ENCODE data around the gene MINDY4. TPM values are rescaled to one million over a fixed set of nuclear protein-coding genes. Genes with fewer than 3 reads are reported as not detected.
A peak's percentile ranks its signal among the peaks of the same experiment; 100 is the strongest.

MINDY4 gene
- total and polyA plus RNA-seq, 4 donors = 0.93 to 6.1 (median 1.9) TPM

GRCh38 chr7:30894866-30895605 lies 123.8 kb downstream of the MINDY4 start:
- no peaks in the 10 kb centered on the region for H3K27me3 ChIP-seq (ENCODE audit: control insufficient read depth in 4 of 4, insufficient read depth in 4 of 4, low read length in 3 of 4)

GRCh38 chr7:30896036-30896435 lies 124.8 kb downstream of the MINDY4 start:
- Histone ChIP-seq H3K27ac (ENCODE audit: low read depth in 1 of 2, low read length in 2 of 2) (peak overlapping the region in 1 of 2 donors; percentile 14), H3K36me3 (ENCODE audit: control insufficient read depth in 4 of 4, insufficient read depth in 3 of 4, low read depth in 1 of 4, low read length in 3 of 4) (no peaks in the 10 kb centered on the region), H3K4me3 (ENCODE audit: low read depth in 1 of 3, low read length in 3 of 3) (no peak overlapping the region), H3K9ac (ENCODE audit: low read depth in 1 of 2, low read length in 2 of 2) (no peak overlapping the region), H3K27me3 (ENCODE audit: control insufficient read depth in 4 of 4, insufficient read depth in 4 of 4, low read length in 3 of 4) (no peaks in the 10 kb centered on the region), H3K9me3 (ENCODE audit: control insufficient read depth in 4 of 4, low read length in 3 of 4) (no peaks in the 10 kb centered on the region), H3K4me1 (ENCODE audit: control insufficient read depth in 4 of 4, insufficient read depth in 4 of 4, low read length in 3 of 4) (peaks cover 5 to 21% (median 14%) of the 10 kb centered on the region in 4 donors)
- DNase-seq (ENCODE audit: low spot score) = no peak
- WGBS = 73% methylated on average over 9 of the region's 9 CpGs
- peak; percentile 33 for TF ChIP-seq YY1 (IDR thresholded peaks at IDR 0.05)
- peak in 1 of 2 donors; percentile 28 for TF ChIP-seq HNF4A (conservative IDR thresholded peaks at IDR 0.05)
- TF ChIP-seq SP1 (IDR thresholded peaks at IDR 0.05) = no peak
- peak in 1 of 2 donors; percentile 60 for TF ChIP-seq RXRA (IDR thresholded peaks at IDR 0.05)
- peak in 1 of 2 donors; percentile 57 for TF ChIP-seq EGR1 (IDR thresholded peaks at IDR 0.05; ENCODE audit: low read depth in 2 of 2)
- TF ChIP-seq RAD21 (IDR thresholded peaks at IDR 0.05) = no peak

More at GRCh38 chr7:30894866-30895605, 123.8 kb downstream of the MINDY4 start:
- H3K27ac ChIP-seq (ENCODE audit: low read depth in 1 of 2, low read length in 2 of 2) = no peak overlapping the region
- no peaks in the 10 kb centered on the region for H3K9me3 ChIP-seq (ENCODE audit: control insufficient read depth in 4 of 4, low read length in 3 of 4)
- H3K36me3 ChIP-seq (ENCODE audit: control insufficient read depth in 4 of 4, insufficient read depth in 3 of 4, low read depth in 1 of 4, low read length in 3 of 4) = no peaks in the 10 kb centered on the region
- WGBS = 94% methylated on average over 14 of the region's 14 CpGs
- peaks cover 5 to 21% (median 14%) of the 10 kb centered on the region in 4 donors for H3K4me1 ChIP-seq (ENCODE audit: control insufficient read depth in 4 of 4, insufficient read depth in 4 of 4, low read length in 3 of 4)
- TF ChIP-seq NR2F2 (IDR thresholded peaks at IDR 0.05) = no peak
- no peak for TF ChIP-seq HNF4A (conservative IDR thresholded peaks at IDR 0.05)
- no peak for TF ChIP-seq GABPA (IDR thresholded peaks at IDR 0.05 in 1 of 2, conservative IDR thresholded peaks at IDR 0.05 in 1 of 2)
- no peak for TF ChIP-seq HNF4G (IDR thresholded peaks at IDR 0.05)
- no peak for TF ChIP-seq FOXA2 (IDR thresholded peaks at IDR 0.05)
- no peak for TF ChIP-seq SP1 (IDR thresholded peaks at IDR 0.05)
- no peak for TF ChIP-seq FOXA1 (IDR thresholded peaks at IDR 0.05)
- no peak for TF ChIP-seq ATF3 (IDR thresholded peaks at IDR 0.05)
- DNase-seq (ENCODE audit: low spot score) = no peak
- no peak overlapping the region for H3K9ac ChIP-seq (ENCODE audit: low read depth in 1 of 2, low read length in 2 of 2)
- H3K4me3 ChIP-seq (ENCODE audit: low read depth in 1 of 3, low read length in 3 of 3) = no peak overlapping the region

- H3K9me3 ChIP-seq (ENCODE audit: control insufficient read depth in 4 of 4, low read length in 3 of 4) = no peaks in the 10 kb centered on the region
- no peak overlapping the region for H3K4me3 ChIP-seq (ENCODE audit: low read depth in 1 of 3, low read length in 3 of 3)
- H3K27me3 ChIP-seq (ENCODE audit: control insufficient read depth in 4 of 4, insufficient read depth in 4 of 4, low read length in 3 of 4) = no peaks in the 10 kb centered on the region
- DNase-seq (ENCODE audit: low spot score) = peak; percentile 81
- 25% methylated on average over 13 of the region's 13 CpGs for WGBS
- peak overlapping the region; percentile 10 to 37 for H3K27ac ChIP-seq (ENCODE audit: low read depth in 1 of 2, low read length in 2 of 2)
- peak overlapping the region in 1 of 2 donors; percentile 7 for H3K9ac ChIP-seq (ENCODE audit: low read depth in 1 of 2, low read length in 2 of 2)
- H3K4me1 ChIP-seq (ENCODE audit: control insufficient read depth in 4 of 4, insufficient read depth in 4 of 4, low read length in 3 of 4) = peaks cover 5 to 21% (median 14%) of the 10 kb centered on the region in 4 donors
- no peaks in the 10 kb centered on the region for H3K36me3 ChIP-seq (ENCODE audit: control insufficient read depth in 4 of 4, insufficient read depth in 3 of 4, low read depth in 1 of 4, low read length in 3 of 4)
- TF ChIP-seq FOXA2 (IDR thresholded peaks at IDR 0.05) = no peak
- TF ChIP-seq, protein P1, sequence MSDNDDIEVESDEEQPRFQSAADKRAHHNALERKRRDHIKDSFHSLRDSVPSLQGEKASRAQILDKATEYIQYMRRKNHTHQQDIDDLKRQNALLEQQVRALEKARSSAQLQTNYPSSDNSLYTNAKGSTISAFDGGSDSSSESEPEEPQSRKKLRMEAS (IDR thresholded peaks at IDR 0.05) = no peak
- no peak for TF ChIP-seq ATF3 (IDR thresholded peaks at IDR 0.05)
- no peak for TF ChIP-seq EGR1 (IDR thresholded peaks at IDR 0.05; ENCODE audit: low read depth in 2 of 2)
- TF ChIP-seq, protein P2, sequence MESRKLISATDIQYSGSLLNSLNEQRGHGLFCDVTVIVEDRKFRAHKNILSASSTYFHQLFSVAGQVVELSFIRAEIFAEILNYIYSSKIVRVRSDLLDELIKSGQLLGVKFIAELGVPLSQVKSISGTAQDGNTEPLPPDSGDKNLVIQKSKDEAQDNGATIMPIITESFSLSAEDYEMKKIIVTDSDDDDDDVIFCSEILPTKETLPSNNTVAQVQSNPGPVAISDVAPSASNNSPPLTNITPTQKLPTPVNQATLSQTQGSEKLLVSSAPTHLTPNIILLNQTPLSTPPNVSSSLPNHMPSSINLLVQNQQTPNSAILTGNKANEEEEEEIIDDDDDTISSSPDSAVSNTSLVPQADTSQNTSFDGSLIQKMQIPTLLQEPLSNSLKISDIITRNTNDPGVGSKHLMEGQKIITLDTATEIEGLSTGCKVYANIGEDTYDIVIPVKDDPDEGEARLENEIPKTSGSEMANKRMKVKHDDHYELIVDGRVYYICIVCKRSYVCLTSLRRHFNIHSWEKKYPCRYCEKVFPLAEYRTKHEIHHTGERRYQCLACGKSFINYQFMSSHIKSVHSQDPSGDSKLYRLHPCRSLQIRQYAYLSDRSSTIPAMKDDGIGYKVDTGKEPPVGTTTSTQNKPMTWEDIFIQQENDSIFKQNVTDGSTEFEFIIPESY (IDR thresholded peaks at IDR 0.05) = no peak
- TF ChIP-seq JUND (IDR thresholded peaks at IDR 0.05) = no peak
- no peak for TF ChIP-seq FOXA1 (IDR thresholded peaks at IDR 0.05)
- no peak for TF ChIP-seq TAF1 (conservative IDR thresholded peaks at IDR 0.05)
- TF ChIP-seq RAD21 (IDR thresholded peaks at IDR 0.05) = no peak
- peak; percentile 40 for TF ChIP-seq YY1 (IDR thresholded peaks at IDR 0.05)
- peak; percentile 38 for TF ChIP-seq SP1 (IDR thresholded peaks at IDR 0.05)
- no peak for TF ChIP-seq GABPA (IDR thresholded peaks at IDR 0.05 in 1 of 2, conservative IDR thresholded peaks at IDR 0.05 in 1 of 2)
- TF ChIP-seq HNF4G (IDR thresholded peaks at IDR 0.05) = no peak
- TF ChIP-seq RXRA (IDR thresholded peaks at IDR 0.05) = peak; percentile 14 to 54
- no peak for TF ChIP-seq CTCF (IDR thresholded peaks at IDR 0.05; ENCODE audit: low read depth, low read length, missing input control)
These were observed 125.8 kb downstream of the MINDY4 start for GRCh38 chr7:30896783-30897637.
